ENCODE measurements around the gene JAK1.

- no peak for TF ChIP-seq CTCF (IDR thresholded peaks at IDR 0.05)
- no peak for TF ChIP-seq POLR2AphosphoS5 (IDR thresholded peaks at IDR 0.05)
Measured at GRCh38 chr1:64925594-64925993, 40.8 kb downstream of the JAK1 start.

Measured in upper lobe of left lung (tissue), 4 donors.